H1 (cell line): ENCODE results near the gene RNF43. TPM values are rescaled to one million over a fixed set of nuclear protein-coding genes. Genes with fewer than 3 reads are reported as not detected.

ENCODE experiments used
- ASH2L ChIP-seq: fragments of 200-600, 300-600 bp; sonication (generic); IDR thresholded peaks from one replicate; pipeline ENCODE4 v1.7.1; 2017; ENCODE audit warnings: low read length
- POLR2AphosphoS5 ChIP-seq: IDR thresholded peaks from 2 replicates; pipeline ENCODE4 v1.6.1; 2011; ENCODE audit warnings: low read depth, low read length
- TBP ChIP-seq: IDR thresholded peaks from 2 replicates; pipeline ENCODE4 v1.6.1; 2011; ENCODE audit warnings: low read depth, low read length, improper control_type of control experiment
- TEAD4 ChIP-seq: IDR thresholded peaks from 2 replicates; pipeline ENCODE4 v1.6.1; 2012; ENCODE audit warnings: low read depth, low read length, inconsistent platforms, mixed read lengths
- polyA plus RNA-seq, 7 experiments: library from polyadenylated mRNA; depleted of rRNA in 3 of 7; stranded (reverse) in 5 of 7; unstranded in 2 of 7; fragments of >200 nt in 5 of 7; fragments of 200-250 nt in 2 of 7; gene quantifications; 1 replicate in 5 of 7; 2 replicates in 1 of 7; 4 replicates in 1 of 7; pipeline versions ENCODE4 v1.2.1 to v1.2.3, GENCODE V29; 2011 to 2013; ENCODE audit warnings: missing spikeins in 2 of 7, mixed read lengths in 2 of 7
- total RNA-seq: library from RNA; stranded (reverse); fragmentation: NEBNext Ultra II Directional; extraction: Animal tissue kit (Norgen Biotek cat#: 25700); gene quantifications from 2 replicates; pipeline ENCODE4 v1.2.1, GENCODE V29; 2021

The RNF43 gene
- total and polyA plus RNA-seq, 2 of the 8 experiments (the other 6 are each of a cell fraction or from before 2014, with no cell fraction given) = 0.89 to 1.5 TPM

GRCh38 chr17:58400826-58401225 lies 16.5 kb downstream of the RNF43 start (continued):
- TF ChIP-seq ASH2L (no peak), POLR2AphosphoS5 (no peak), TEAD4 (no peak), TBP (no peak)
